K562 (cell line): ENCODE data around the gene CMIP. TPM values are rescaled to one million over a fixed set of nuclear protein-coding genes. Genes with fewer than 3 reads are reported as not detected.
A peak's percentile ranks its signal among the peaks of the same experiment; 100 is the strongest.

Source experiments
- BCOR ChIP-seq: fragments of 450-650 bp; IDR thresholded peaks from 2 replicates; pipeline ENCODE4 v1.6.1; 2016
- CBFB ChIP-seq: sonication (generic); formaldehyde crosslinking; IDR thresholded peaks from 2 replicates; pipeline ENCODE4 v1.4.0; 2020; ENCODE audit warnings: mild to moderate bottlenecking, missing genetic modification reagents
- ESRRB ChIP-seq: fragments of 250-450 bp; sonication (Bioruptor Pico); IDR thresholded peaks from 2 replicates; pipeline ENCODE4 v1.5.0; 2020; ENCODE audit warnings: mild to moderate bottlenecking, moderate library complexity, borderline replicate concordance
- POLR2AphosphoS5 ChIP-seq: IDR thresholded peaks from 2 replicates; pipeline ENCODE4 v1.6.1; 2011; ENCODE audit warnings: mild to moderate bottlenecking, low read depth, low read length, moderate library complexity; ENCODE audit not compliant: control insufficient read depth, insufficient read depth
- RCOR1 ChIP-seq, 2 experiments: IDR thresholded peaks; 2 replicates each; pipeline ENCODE4 v1.6.1; 2012; ENCODE audit warnings: low read depth in 2 of 2, low read length in 2 of 2, borderline replicate concordance in 1 of 2, improper control_type of control experiment in 1 of 2
- ZNF140 ChIP-seq: fragments of 250-450 bp; sonication (Bioruptor Pico); IDR thresholded peaks from 2 replicates; pipeline ENCODE4 v1.8.0; 2021; ENCODE audit warnings: moderate library complexity, mild to moderate bottlenecking, inconsistent platforms
- polyA plus RNA-seq, 8 experiments: library from polyadenylated mRNA; depleted of rRNA in 4 of 8; stranded (reverse) in 5 of 8; unstranded in 3 of 8; fragments of >200 nt; fragmentation: Nextera tagmentation in 2 of 8; fragmentation: Illumina TruSeq in 1 of 8; extraction: Ambion mirVana in 2 of 8; extraction: Trizol in 1 of 8; gene quantifications; 2 replicates each; pipeline versions ENCODE4 v1.2.1 to v1.2.3, GENCODE V29; 2011 to 2014; ENCODE audit warnings: inconsistent platforms in 1 of 8, missing spikeins in 1 of 8
- total RNA-seq, 7 experiments: library from RNA; depleted of rRNA in 6 of 7; stranded (reverse); fragments of >200 nt in 6 of 7; fragmentation: Illumina TruSeq in 2 of 7; extraction: Trizol in 2 of 7; gene quantifications; 2 replicates each; pipeline versions ENCODE4 v1.2.1 to v1.2.3, GENCODE V29; 2011 to 2021; ENCODE audit warnings: low replicate concordance in 1 of 7
- TF ChIP-seq, protein P1 (sequence below), 3 experiments: fragments of 200-800 bp in 1 of 3; fragments of 250-450 bp in 1 of 3; fragments of 450-650 bp in 1 of 3; sonication (Bioruptor Pico) in 1 of 3; sonication (Bioruptor generic) in 1 of 3; formaldehyde crosslinking in 1 of 3; IDR thresholded peaks; 2 replicates each; pipeline versions ENCODE4 v1.6.1 to v1.8.0; 2016 to 2022; ENCODE audit warnings: mild to moderate bottlenecking in 2 of 3, missing genetic modification characterization in 2 of 3, missing compliant biosample characterization in 1 of 3, moderate library complexity in 1 of 3
- TF ChIP-seq, protein P2 (sequence below): fragments of 250-450 bp; sonication (Bioruptor Pico); IDR thresholded peaks from 2 replicates; pipeline ENCODE4 v1.5.0; 2021
- TF ChIP-seq, protein P3 (sequence below): fragments of 250-450 bp; sonication (Bioruptor Pico); IDR thresholded peaks from 2 replicates; pipeline ENCODE4 v1.8.0; 2022; ENCODE audit warnings: inconsistent platforms
- TF ChIP-seq, protein P4 (sequence below), 2 experiments: fragments of 200-800 bp in 1 of 2; sonication (Bioruptor generic) in 1 of 2; sonication (generic) in 1 of 2; formaldehyde crosslinking in 1 of 2; IDR thresholded peaks in 1 of 2; conservative IDR thresholded peaks in 1 of 2; 2 replicates each; pipeline versions ENCODE4 v1.5.0 to v1.6.1; 2016 to 2020; ENCODE audit warnings: missing compliant biosample characterization in 1 of 2, missing genetic modification characterization in 1 of 2, missing genetic modification reagents in 1 of 2
- TF ChIP-seq, protein P5 (sequence below): fragments of 200-800 bp; sonication (Bioruptor generic); IDR thresholded peaks from 2 replicates; pipeline ENCODE4 v1.6.1; 2016; ENCODE audit warnings: missing genetic modification characterization, missing compliant biosample characterization

Gene CMIP
- total and polyA plus RNA-seq, 9 of the 15 experiments (the other 6 are each of a cell fraction or from before 2014, with no cell fraction given): 0.94 to 82.5 (median 10.3) TPM

DNA sequence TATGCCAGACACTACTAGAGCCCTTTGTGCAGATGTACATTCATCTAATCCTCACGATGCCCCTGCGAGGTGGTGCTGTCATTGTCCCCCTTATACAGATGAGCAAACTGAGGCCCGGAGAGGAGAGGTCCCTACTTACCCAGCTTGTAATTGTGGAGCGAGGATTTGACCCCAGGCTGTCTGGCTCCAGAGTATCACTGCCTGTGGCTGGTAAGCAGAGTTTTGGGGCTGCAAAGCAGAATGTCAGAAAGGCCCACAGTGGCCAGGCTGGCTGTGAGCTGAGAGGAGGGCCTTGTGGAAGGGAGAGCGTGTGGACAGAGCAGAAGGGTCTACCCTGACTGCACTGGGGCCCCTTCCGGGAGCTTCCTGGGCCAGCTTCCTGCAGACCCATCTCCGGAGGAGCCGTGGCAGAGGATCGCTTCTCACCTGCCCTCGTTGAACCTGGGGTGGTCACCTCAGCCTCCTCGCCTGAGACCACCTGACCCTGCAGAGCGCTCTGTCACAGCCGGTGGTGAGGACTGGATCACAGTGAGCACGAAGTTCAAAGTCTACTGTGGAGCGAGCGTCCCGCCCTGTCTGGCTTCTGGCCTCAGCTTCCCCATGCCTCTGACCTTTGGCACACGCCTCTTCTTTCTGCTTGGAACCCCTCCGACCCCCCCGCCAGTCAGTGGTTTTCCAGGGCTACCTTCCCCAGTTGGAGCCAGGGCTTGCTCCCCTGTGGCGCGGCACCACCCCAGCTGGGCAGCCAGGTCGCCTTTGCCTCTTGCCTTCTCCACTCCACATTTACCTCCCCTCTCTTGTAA, 12.1 kb downstream of the CMIP start (continued):
- TF ChIP-seq CBFB (CRISPR knock-in tag): no peak
- no peak for TF ChIP-seq ZNF140 (CRISPR knock-in tag)
- TF ChIP-seq, protein P1, sequence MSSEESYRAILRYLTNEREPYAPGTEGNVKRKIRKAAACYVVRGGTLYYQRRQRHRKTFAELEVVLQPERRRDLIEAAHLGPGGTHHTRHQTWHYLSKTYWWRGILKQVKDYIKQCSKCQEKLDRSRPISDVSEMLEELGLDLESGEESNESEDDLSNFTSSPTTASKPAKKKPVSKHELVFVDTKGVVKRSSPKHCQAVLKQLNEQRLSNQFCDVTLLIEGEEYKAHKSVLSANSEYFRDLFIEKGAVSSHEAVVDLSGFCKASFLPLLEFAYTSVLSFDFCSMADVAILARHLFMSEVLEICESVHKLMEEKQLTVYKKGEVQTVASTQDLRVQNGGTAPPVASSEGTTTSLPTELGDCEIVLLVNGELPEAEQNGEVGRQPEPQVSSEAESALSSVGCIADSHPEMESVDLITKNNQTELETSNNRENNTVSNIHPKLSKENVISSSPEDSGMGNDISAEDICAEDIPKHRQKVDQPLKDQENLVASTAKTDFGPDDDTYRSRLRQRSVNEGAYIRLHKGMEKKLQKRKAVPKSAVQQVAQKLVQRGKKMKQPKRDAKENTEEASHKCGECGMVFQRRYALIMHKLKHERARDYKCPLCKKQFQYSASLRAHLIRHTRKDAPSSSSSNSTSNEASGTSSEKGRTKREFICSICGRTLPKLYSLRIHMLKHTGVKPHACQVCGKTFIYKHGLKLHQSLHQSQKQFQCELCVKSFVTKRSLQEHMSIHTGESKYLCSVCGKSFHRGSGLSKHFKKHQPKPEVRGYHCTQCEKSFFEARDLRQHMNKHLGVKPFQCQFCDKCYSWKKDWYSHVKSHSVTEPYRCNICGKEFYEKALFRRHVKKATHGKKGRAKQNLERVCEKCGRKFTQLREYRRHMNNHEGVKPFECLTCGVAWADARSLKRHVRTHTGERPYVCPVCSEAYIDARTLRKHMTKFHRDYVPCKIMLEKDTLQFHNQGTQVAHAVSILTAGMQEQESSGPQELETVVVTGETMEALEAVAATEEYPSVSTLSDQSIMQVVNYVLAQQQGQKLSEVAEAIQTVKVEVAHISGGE (CRISPR knock-in tag; IDR thresholded peaks at IDR 0.05): no peak
- no peak for TF ChIP-seq ESRRB (CRISPR knock-in tag)
- TF ChIP-seq, protein P2, sequence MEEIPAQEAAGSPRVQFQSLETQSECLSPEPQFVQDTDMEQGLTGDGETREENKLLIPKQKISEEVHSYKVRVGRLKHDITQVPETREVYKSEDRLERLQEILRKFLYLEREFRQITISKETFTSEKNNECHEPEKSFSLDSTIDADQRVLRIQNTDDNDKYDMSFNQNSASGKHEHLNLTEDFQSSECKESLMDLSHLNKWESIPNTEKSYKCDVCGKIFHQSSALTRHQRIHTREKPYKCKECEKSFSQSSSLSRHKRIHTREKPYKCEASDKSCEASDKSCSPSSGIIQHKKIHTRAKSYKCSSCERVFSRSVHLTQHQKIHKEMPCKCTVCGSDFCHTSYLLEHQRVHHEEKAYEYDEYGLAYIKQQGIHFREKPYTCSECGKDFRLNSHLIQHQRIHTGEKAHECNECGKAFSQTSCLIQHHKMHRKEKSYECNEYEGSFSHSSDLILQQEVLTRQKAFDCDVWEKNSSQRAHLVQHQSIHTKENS (CRISPR knock-in tag): no peak
- TF ChIP-seq, protein P3, sequence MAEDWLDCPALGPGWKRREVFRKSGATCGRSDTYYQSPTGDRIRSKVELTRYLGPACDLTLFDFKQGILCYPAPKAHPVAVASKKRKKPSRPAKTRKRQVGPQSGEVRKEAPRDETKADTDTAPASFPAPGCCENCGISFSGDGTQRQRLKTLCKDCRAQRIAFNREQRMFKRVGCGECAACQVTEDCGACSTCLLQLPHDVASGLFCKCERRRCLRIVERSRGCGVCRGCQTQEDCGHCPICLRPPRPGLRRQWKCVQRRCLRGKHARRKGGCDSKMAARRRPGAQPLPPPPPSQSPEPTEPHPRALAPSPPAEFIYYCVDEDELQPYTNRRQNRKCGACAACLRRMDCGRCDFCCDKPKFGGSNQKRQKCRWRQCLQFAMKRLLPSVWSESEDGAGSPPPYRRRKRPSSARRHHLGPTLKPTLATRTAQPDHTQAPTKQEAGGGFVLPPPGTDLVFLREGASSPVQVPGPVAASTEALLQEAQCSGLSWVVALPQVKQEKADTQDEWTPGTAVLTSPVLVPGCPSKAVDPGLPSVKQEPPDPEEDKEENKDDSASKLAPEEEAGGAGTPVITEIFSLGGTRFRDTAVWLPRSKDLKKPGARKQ (CRISPR knock-in tag): no peak
- TF ChIP-seq RCOR1 (IDR thresholded peaks at IDR 0.05; ENCODE audit: borderline replicate concordance in 1 of 2, low read depth in 2 of 2, low read length in 2 of 2): peak in 1 of 2 experiments; percentile 78; a peak in 3 of 4 replicates
- TF ChIP-seq, protein P4, sequence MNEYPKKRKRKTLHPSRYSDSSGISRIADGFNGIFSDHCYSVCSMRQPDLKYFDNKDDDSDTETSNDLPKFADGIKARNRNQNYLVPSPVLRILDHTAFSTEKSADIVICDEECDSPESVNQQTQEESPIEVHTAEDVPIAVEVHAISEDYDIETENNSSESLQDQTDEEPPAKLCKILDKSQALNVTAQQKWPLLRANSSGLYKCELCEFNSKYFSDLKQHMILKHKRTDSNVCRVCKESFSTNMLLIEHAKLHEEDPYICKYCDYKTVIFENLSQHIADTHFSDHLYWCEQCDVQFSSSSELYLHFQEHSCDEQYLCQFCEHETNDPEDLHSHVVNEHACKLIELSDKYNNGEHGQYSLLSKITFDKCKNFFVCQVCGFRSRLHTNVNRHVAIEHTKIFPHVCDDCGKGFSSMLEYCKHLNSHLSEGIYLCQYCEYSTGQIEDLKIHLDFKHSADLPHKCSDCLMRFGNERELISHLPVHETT (CRISPR knock-in tag; conservative IDR thresholded peaks at IDR 0.05 in 1 of 2, IDR thresholded peaks at IDR 0.05 in 1 of 2): no peak
- TF ChIP-seq POLR2AphosphoS5: 0 out of 2 replicates have a peak, but pooled peaks have one; percentile 19
- peak; percentile 96 for TF ChIP-seq BCOR
- TF ChIP-seq, protein P5, sequence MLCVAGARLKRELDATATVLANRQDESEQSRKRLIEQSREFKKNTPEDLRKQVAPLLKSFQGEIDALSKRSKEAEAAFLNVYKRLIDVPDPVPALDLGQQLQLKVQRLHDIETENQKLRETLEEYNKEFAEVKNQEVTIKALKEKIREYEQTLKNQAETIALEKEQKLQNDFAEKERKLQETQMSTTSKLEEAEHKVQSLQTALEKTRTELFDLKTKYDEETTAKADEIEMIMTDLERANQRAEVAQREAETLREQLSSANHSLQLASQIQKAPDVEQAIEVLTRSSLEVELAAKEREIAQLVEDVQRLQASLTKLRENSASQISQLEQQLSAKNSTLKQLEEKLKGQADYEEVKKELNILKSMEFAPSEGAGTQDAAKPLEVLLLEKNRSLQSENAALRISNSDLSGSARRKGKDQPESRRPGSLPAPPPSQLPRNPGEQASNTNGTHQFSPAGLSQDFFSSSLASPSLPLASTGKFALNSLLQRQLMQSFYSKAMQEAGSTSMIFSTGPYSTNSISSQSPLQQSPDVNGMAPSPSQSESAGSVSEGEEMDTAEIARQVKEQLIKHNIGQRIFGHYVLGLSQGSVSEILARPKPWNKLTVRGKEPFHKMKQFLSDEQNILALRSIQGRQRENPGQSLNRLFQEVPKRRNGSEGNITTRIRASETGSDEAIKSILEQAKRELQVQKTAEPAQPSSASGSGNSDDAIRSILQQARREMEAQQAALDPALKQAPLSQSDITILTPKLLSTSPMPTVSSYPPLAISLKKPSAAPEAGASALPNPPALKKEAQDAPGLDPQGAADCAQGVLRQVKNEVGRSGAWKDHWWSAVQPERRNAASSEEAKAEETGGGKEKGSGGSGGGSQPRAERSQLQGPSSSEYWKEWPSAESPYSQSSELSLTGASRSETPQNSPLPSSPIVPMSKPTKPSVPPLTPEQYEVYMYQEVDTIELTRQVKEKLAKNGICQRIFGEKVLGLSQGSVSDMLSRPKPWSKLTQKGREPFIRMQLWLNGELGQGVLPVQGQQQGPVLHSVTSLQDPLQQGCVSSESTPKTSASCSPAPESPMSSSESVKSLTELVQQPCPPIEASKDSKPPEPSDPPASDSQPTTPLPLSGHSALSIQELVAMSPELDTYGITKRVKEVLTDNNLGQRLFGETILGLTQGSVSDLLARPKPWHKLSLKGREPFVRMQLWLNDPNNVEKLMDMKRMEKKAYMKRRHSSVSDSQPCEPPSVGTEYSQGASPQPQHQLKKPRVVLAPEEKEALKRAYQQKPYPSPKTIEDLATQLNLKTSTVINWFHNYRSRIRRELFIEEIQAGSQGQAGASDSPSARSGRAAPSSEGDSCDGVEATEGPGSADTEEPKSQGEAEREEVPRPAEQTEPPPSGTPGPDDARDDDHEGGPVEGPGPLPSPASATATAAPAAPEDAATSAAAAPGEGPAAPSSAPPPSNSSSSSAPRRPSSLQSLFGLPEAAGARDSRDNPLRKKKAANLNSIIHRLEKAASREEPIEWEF (CRISPR knock-in tag): no peak
